ENCODE measurements around the gene YBX1.
"Not testable (repeated sequence)": the region's sequence is repeated elsewhere in the genome, so short reads cannot be mapped to it uniquely, and the experiment has no call there.

YBX1 gene

GRCh38 chr1:42751511-42752070 lies 69.4 kb downstream of the YBX1 start:
- DNase-seq, result not testable (repeated sequence)

GRCh38 chr1:42752284-42752683 lies 70.1 kb downstream of the YBX1 start:
- DNase-seq, result no peak

GRCh38 chr1:42753070-42753469 lies 70.9 kb downstream of the YBX1 start:
- no peak for DNase-seq

Measured in activated naive CD4-positive, alpha-beta T cell treated with Interleukin-2 at 50 U/mL for 16 hours (primary cell).